ENCODE results near the gene DBNDD2.

DBNDD2 gene
- total RNA-seq: 0.97 to 1.1 reads per million in 2 donors

- DNase-seq: no peak
These were observed at the start of gene DBNDD2 for GRCh38 chr20:45407783-45408645. DBNDD2 (plus strand) TSS chr20:45408289; CDS start chr20:45408468, 179 bp downstream.

- no peak for DNase-seq
These were observed 49.1 kb upstream of the DBNDD2 start for GRCh38 chr20:45359069-45359405.

- DNase-seq: no peak
These were observed 48.5 kb upstream of the DBNDD2 start for GRCh38 chr20:45359406-45360148.

GRCh38 chr20:45361793-45362192 is 46.3 kb upstream of the DBNDD2 start:
- no peak for DNase-seq

- peak; percentile 92 for DNase-seq
These were observed 45.1 kb upstream of the DBNDD2 start, which contains the start of gene SYS1 for GRCh38 chr20:45362804-45363610. SYS1 (plus strand) TSS chr20:45363156; CDS start chr20:45363532, 376 bp downstream.

GRCh38 chr20:45363611-45364492 is 44.2 kb upstream of the DBNDD2 start:
- no peak for DNase-seq

- DNase-seq: no peak
These were observed 42.6 kb upstream of the DBNDD2 start for GRCh38 chr20:45365444-45365970.

- no peak for DNase-seq
These were observed 41.9 kb upstream of the DBNDD2 start for GRCh38 chr20:45366192-45366591.

GRCh38 chr20:45366631-45367030 is 41.5 kb upstream of the DBNDD2 start:
- no peak for DNase-seq

- DNase-seq: no peak
These were observed 41.0 kb upstream of the DBNDD2 start for GRCh38 chr20:45367126-45367525.

- DNase-seq: no peak
These were observed 39.7 kb upstream of the DBNDD2 start for GRCh38 chr20:45368221-45368980.

GRCh38 chr20:45370571-45371160 is 37.4 kb upstream of the DBNDD2 start:
- no peak for DNase-seq

GRCh38 chr20:45372241-45372640 is 35.8 kb upstream of the DBNDD2 start:
- no peak for DNase-seq

- DNase-seq: no peak
These were observed 35.3 kb upstream of the DBNDD2 start for GRCh38 chr20:45372646-45373352.

GRCh38 chr20:45373353-45374100 is 34.6 kb upstream of the DBNDD2 start:
- DNase-seq: peak; percentile 60

GRCh38 chr20:45374101-45374467 is 34.0 kb upstream of the DBNDD2 start:
- DNase-seq: no peak

- no peak for DNase-seq
These were observed 33.1 kb upstream of the DBNDD2 start for GRCh38 chr20:45374966-45375365.

GRCh38 chr20:45377269-45377668 is 30.8 kb upstream of the DBNDD2 start:
- DNase-seq: no peak

GRCh38 chr20:45378191-45378590 is 29.9 kb upstream of the DBNDD2 start, which contains the start of gene TP53TG5:
TP53TG5 (minus strand) TSS chr20:45378325; CDS start chr20:45378236, 89 bp downstream.
- no peak for DNase-seq

Measured in activated gamma-delta T cell (primary cell).